Measurements from ENCODE around the gene FDX2.

Gene FDX2

DNA sequence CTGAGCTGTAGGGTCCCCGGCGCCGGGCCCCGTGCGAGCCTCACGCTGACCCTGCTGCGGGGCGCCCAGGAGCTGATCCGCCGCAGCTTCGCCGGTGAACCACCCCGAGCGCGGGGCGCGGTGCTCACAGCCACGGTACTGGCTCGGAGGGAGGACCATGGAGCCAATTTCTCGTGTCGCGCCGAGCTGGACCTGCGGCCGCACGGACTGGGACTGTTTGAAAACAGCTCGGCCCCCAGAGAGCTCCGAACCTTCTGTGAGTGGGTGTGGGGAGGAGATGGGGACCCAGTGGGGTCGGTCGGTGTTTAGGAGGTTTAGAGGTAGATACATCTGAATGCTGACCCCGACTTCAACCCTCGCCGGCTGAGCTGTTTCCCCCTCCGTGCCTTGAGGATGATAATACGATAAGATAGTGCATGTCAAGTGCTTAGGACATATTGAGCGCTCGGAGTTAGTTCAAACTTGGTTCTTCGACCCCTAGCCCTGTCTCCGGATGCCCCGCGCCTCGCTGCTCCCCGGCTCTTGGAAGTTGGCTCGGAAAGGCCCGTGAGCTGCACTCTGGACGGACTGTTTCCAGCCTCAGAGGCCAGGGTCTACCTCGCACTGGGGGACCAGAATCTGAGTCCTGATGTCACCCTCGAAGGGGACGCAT, 24.1 kb downstream of the FDX2 start:
- DNase-seq (ENCODE audit: low read depth in 1 of 2, low spot score in 1 of 2), result no peak
- in situ Hi-C loops (cut with HindIII; ENCODE audit: low pct_unique_long_range_greater_than_20kb, low sequenced_read_pairs), result no loop called here

DNA sequence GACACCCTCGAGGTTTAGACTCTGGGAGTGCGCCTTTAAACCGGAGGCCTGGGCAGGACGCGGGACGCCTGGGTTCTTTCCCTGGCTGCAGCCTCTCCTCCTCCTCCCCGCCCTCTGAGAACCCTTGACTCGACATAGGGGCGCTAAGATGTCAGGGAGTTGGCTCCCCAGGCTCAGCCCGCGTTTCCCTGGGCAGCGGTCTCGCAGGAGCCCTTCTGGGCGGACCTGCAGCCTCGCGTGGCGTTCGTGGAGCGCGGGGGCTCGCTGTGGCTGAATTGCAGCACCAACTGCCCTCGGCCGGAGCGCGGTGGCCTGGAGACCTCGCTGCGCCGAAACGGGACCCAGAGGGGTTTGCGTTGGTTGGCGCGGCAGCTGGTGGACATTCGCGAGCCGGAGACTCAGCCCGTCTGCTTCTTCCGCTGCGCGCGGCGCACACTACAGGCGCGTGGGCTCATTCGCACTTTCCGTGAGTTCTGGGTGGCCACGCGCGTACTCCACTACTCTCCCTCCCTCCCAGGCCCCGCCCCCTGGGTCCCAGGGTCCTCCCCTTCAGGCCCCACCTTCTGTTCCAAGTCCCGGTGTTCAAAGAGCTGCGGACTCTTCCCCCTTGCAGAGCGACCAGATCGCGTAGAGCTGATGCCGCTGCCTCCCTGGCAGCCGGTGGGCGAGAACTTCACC, 24.8 kb downstream of the FDX2 start:
- DNase-seq (ENCODE audit: low read depth in 1 of 2, low spot score in 1 of 2), result peak; percentile 79 to 81
- TF ChIP-seq JUND (IDR thresholded peaks at IDR 0.05; ENCODE audit: low read depth), result no peak
- in situ Hi-C loops (cut with HindIII; ENCODE audit: low pct_unique_long_range_greater_than_20kb, low sequenced_read_pairs), result no loop called here

More for the DNA sequence above, 24.1 kb downstream of the FDX2 start:
- no peak for TF ChIP-seq JUND (IDR thresholded peaks at IDR 0.05; ENCODE audit: low read depth)

DNA sequence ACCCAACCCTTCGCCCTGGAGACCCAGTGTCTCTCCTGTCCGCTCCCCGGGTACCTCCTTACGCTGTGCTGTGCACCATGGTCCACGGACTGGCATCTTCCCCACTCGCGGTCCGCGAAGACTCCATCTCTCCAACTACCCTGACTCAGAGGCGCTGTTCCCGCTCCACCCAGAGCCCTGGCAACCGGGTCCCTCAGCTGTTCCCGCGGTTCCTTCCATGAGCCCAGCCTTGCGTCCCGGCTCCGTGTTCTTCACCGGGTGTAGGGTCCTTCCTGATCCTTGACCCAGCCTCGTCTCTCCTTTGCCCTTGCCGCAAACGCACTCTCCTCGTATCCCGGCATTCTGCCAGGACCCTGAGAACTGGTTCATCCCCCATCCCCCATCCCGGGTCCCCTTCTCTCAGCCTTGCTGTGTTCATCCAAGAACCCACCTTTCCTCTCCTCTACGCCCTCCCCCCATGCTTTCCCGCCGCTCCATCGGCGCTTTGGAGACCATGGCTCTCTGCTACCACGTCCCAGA, 25.4 kb downstream of the FDX2 start:
- in situ Hi-C loops (cut with HindIII; ENCODE audit: low pct_unique_long_range_greater_than_20kb, low sequenced_read_pairs), result no loop called here
- no peak for TF ChIP-seq JUND (IDR thresholded peaks at IDR 0.05; ENCODE audit: low read depth)
- DNase-seq (ENCODE audit: low read depth in 1 of 2, low spot score in 1 of 2), result no peak

DNA sequence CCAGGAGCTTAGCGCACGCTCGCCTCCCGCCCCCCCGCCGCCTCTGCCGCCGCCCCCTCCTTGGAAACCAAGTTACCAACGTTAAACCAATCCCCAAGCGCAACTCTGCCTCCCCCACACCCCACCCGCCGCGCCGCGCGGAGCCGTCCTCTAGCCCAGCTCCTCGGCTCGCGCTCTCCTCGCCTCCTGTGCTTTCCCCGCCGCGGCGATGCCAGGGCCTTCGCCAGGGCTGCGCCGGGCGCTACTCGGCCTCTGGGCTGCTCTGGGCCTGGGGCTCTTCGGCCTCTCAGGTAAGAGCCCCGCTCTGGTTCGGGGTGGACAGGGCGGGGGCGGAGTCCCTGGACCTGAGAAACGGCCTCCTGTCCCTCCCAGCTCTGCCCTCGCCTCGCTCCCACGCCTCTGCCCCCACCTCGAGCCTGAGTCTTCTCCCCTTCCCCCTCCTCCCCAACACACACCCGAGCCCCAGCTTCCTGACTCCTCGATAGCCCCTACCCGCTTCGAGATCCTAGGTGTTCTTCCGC, 25.9 kb downstream of the FDX2 start, which contains the start of gene ICAM5:
TSS of gene ICAM5 (plus strand) at position 117 of the 521 bp plus-strand sequence. CDS start at position 209, 92 bp downstream.
- in situ Hi-C loops (cut with HindIII; ENCODE audit: low pct_unique_long_range_greater_than_20kb, low sequenced_read_pairs), result no loop called here
- peak in 1 of 2 experiments; percentile 55 for DNase-seq (ENCODE audit: low read depth in 1 of 2, low spot score in 1 of 2)
- no peak for TF ChIP-seq JUND (IDR thresholded peaks at IDR 0.05; ENCODE audit: low read depth)

DNA sequence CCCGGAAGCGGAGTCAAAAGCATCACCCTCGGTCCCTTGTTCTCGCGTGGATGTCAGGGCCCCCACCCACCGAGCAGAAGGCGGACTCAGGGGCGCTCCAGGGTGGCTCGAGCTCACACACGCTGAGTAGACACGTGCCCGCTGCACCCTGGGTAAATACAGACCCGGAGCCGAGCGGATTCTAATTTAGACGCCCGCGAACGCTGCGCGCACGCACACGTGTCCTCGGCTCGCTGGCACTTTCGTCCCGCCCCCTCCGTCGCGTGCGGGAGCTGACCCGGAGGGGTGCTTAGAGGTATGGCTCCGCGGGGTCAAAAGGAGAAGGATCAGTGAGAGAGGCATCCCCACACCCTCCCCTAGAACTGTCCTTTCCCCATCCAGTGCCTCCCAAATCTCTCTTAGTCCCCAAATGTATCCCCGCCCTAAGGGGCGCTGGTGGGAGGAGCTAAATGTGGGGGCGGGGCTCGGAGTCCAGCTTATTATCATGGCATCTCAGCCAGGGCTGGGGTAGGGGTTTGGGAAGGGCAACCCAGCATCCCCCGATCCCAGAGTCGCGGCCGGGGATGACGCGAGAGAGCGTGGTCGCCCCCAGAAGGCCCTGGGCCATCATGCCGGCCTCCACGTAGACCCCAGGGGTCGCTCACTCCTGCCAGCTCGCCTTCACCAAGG, 26.5 kb downstream of the FDX2 start:
- TF ChIP-seq JUND (IDR thresholded peaks at IDR 0.05; ENCODE audit: low read depth), result no peak
- in situ Hi-C loops (cut with HindIII; ENCODE audit: low pct_unique_long_range_greater_than_20kb, low sequenced_read_pairs), result no loop called here
- DNase-seq (ENCODE audit: low read depth in 1 of 2, low spot score in 1 of 2), result peak in 1 of 2 experiments; percentile 65

DNA sequence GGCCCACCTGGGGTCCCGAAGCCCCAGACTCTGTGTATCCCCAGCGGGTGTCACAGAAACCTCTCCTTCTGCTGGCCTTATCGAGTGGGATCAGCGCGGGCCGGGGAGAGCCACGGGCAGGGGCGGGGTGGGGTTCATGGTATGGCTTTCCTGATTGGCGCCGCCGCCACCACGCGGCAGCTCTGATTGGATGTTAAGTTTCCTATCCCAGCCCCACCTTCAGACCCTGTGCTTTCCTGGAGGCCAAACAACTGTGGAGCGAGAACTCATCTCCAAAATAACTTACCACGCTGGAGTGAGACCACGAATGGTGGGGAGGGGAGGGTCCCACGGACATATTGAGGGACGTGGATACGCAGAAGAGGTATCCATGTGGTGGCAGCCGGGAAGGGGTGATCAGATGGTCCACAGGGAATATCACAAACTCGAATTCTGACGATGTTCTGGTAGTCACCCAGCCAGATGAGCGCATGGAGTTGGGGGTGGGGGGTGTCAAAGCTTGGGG, 27.1 kb downstream of the FDX2 start:
- TF ChIP-seq JUND (IDR thresholded peaks at IDR 0.05; ENCODE audit: low read depth), result no peak
- no peak for DNase-seq (ENCODE audit: low read depth in 1 of 2, low spot score in 1 of 2)
- in situ Hi-C loops (cut with HindIII; ENCODE audit: low pct_unique_long_range_greater_than_20kb, low sequenced_read_pairs), result no loop called here

DNA sequence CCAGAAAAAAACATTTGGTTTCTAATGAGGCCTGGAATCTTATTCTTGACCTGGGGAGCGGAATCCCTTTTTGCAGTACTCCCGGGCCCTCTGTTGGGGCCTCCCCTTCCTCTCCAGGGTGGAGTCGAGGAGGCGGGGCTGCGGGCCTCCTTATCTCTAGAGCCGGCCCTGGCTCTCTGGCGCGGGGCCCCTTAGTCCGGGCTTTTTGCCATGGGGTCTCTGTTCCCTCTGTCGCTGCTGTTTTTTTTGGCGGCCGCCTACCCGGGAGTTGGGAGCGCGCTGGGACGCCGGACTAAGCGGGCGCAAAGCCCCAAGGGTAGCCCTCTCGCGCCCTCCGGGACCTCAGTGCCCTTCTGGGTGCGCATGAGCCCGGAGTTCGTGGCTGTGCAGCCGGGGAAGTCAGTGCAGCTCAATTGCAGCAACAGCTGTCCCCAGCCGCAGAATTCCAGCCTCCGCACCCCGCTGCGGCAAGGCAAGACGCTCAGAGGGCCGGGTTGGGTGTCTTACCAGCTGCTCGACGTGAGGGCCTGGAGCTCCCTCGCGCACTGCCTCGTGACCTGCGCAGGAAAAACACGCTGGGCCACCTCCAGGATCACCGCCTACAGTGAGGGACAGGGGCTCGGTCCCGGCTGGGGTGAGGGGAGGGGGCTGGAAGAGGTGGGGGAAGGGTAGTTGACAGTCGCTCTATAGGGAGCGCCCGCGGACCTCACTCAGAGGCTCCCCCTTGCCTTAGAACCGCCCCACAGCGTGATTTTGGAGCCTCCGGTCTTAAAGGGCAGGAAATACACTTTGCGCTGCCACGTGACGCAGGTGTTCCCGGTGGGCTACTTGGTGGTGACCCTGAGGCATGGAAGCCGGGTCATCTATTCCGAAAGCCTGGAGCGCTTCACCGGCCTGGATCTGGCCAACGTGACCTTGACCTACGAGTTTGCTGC, 28.7 kb downstream of the FDX2 start, which contains the start of gene ICAM4:
TSS of gene ICAM4 (plus strand) at position 153 of the 935 bp plus-strand sequence. CDS start at position 211, 58 bp downstream.
- in situ Hi-C loops (cut with HindIII; ENCODE audit: low pct_unique_long_range_greater_than_20kb, low sequenced_read_pairs), result no loop called here
- DNase-seq (ENCODE audit: low read depth in 1 of 2, low spot score in 1 of 2), result no peak
- TF ChIP-seq JUND (IDR thresholded peaks at IDR 0.05; ENCODE audit: low read depth), result no peak

DNA sequence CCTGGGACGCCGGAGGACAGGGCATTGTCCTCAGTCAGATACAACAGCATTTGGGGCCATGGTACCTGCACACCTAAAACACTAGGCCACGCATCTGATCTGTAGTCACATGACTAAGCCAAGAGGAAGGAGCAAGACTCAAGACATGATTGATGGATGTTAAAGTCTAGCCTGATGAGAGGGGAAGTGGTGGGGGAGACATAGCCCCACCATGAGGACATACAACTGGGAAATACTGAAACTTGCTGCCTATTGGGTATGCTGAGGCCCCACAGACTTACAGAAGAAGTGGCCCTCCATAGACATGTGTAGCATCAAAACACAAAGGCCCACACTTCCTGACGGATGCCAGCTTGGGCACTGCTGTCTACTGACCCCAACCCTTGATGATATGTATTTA, 30.4 kb downstream of the FDX2 start:
- in situ Hi-C loops (cut with HindIII; ENCODE audit: low pct_unique_long_range_greater_than_20kb, low sequenced_read_pairs), result no loop called here
- no peak for TF ChIP-seq JUND (IDR thresholded peaks at IDR 0.05; ENCODE audit: low read depth)
- no peak for DNase-seq (ENCODE audit: low read depth in 1 of 2, low spot score in 1 of 2)

DNA sequence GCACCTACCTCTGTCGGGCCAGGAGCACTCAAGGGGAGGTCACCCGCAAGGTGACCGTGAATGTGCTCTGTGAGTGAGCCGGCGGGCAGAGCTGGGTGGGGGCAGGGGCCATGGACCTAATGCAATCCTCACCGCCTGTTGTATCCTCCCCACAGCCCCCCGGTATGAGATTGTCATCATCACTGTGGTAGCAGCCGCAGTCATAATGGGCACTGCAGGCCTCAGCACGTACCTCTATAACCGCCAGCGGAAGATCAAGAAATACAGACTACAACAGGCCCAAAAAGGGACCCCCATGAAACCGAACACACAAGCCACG, 30.9 kb downstream of the FDX2 start:
- no peak for TF ChIP-seq JUND (IDR thresholded peaks at IDR 0.05; ENCODE audit: low read depth)
- in situ Hi-C loops (cut with HindIII; ENCODE audit: low pct_unique_long_range_greater_than_20kb, low sequenced_read_pairs), result no loop called here
- DNase-seq (ENCODE audit: low read depth in 1 of 2, low spot score in 1 of 2), result no peak

DNA sequence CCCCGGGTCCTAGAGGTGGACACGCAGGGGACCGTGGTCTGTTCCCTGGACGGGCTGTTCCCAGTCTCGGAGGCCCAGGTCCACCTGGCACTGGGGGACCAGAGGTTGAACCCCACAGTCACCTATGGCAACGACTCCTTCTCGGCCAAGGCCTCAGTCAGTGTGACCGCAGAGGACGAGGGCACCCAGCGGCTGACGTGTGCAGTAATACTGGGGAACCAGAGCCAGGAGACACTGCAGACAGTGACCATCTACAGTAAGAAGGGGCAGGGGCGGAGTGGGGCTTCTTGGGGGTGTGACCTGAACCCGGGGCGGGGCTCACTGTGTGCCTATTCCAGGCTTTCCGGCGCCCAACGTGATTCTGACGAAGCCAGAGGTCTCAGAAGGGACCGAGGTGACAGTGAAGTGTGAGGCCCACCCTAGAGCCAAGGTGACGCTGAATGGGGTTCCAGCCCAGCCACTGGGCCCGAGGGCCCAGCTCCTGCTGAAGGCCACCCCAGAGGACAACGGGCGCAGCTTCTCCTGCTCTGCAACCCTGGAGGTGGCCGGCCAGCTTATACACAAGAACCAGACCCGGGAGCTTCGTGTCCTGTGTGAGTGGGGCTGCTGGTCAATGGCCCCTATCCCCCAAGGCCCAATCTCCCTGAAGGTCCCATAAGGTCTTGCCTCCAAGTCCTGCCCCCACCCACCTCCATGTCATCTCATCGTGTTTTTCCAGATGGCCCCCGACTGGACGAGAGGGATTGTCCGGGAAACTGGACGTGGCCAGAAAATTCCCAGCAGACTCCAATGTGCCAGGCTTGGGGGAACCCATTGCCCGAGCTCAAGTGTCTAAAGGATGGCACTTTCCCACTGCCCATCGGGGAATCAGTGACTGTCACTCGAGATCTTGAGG, 31.5 kb downstream of the FDX2 start:
- TF ChIP-seq JUND (IDR thresholded peaks at IDR 0.05; ENCODE audit: low read depth), result no peak
- in situ Hi-C loops (cut with HindIII; ENCODE audit: low pct_unique_long_range_greater_than_20kb, low sequenced_read_pairs), result no loop called here
- DNase-seq (ENCODE audit: low read depth in 1 of 2, low spot score in 1 of 2), result no peak

All from T47D (cell line).